Uterus (tissue), 4 donors: Measurements from ENCODE around the gene CCL2. TPM values are rescaled to one million over a fixed set of nuclear protein-coding genes. Genes with fewer than 3 reads are reported as not detected.

Experiments used
- DNase-seq, 2 donors: peaks; one replicate each; pipeline ENCODE4 v3.0.0-alpha.2; 2019 to 2020
- H3K27ac ChIP-seq, 2 donors: fragments of 200-600 bp; sonication (generic); 1 replicate in 1 of 2; 2 replicates in 1 of 2; pipeline ENCODE4 v1.5.1; 2016 to 2018
- H3K27me3 ChIP-seq, 2 donors: fragments of 200-600 bp; sonication (generic); one replicate each; pipeline ENCODE4 v1.5.1; 2018 to 2019; ENCODE audit warnings: control low read depth in 1 of 2
- H3K36me3 ChIP-seq, 2 donors: fragments of 200-600 bp; sonication (generic); one replicate each; pipeline ENCODE4 v1.5.1; 2019; ENCODE audit warnings: control low read depth in 1 of 2
- H3K4me1 ChIP-seq, 2 donors: fragments of 200-600 bp; sonication (generic); one replicate each; pipeline ENCODE4 v1.5.1; 2018 to 2019; ENCODE audit warnings: control low read depth in 1 of 2
- H3K4me3 ChIP-seq, 2 donors: fragments of 200-600 bp; sonication (generic); 1 replicate in 1 of 2; 2 replicates in 1 of 2; pipeline ENCODE4 v1.5.1; 2018 to 2019; ENCODE audit warnings: mild to moderate bottlenecking in 1 of 2
- H3K9me3 ChIP-seq, 2 donors: fragments of 200-600 bp; sonication (generic); one replicate each; pipeline ENCODE4 v1.5.1; 2019; ENCODE audit warnings: control low read depth in 1 of 2
- CTCF ChIP-seq, 4 experiments: fragments of 200-600 bp in 2 of 4; fragments of 450-650 bp in 2 of 4; sonication (generic) in 2 of 4; IDR thresholded peaks; one replicate each; pipeline ENCODE4 v1.5.1; 2016 to 2019; ENCODE audit warnings: antibody characterized with exemption in 4 of 4, mild to moderate bottlenecking in 2 of 4, moderate library complexity in 1 of 4
- POLR2A ChIP-seq, 2 donors: fragments of 450-650 bp; IDR thresholded peaks; one replicate each; pipeline ENCODE4 v1.6.1; 2016; ENCODE audit warnings: antibody characterized with exemption in 2 of 2, mild to moderate bottlenecking in 1 of 2, moderate library complexity in 1 of 2
- intact Hi-C: fragments of 100-400 bp; cut with DNase I; formaldehyde crosslinking; loops from one replicate; pipeline ENCODE4 v1.15.1; 2023; ENCODE audit warnings: low total_unique reads
- total RNA-seq, 4 donors: library from RNA; depleted of rRNA in 3 of 4; stranded (reverse); fragments of >200 nt in 3 of 4; gene quantifications; one replicate each; pipeline versions ENCODE4 v1.1.0 to v1.2.4, GENCODE V29; 2014 to 2023
- donor health status: DM: yes; HTN: yes; CAD: no.

The CCL2 gene
- total RNA-seq, 4 donors from 2014 or later, result 0.77 to 30.3 (median 8.9) TPM

GRCh38 chr17:34305606-34306005, 50.5 kb downstream of the CCL2 start:
- no peaks in the 10 kb centered on the region for H3K4me1 ChIP-seq
- intact Hi-C loops, result no loop called here
- TF ChIP-seq CTCF (IDR thresholded peaks at IDR 0.05) (no peak), POLR2A (IDR thresholded peaks at IDR 0.05) (no peak)

GRCh38 chr17:34306466-34306865, 51.4 kb downstream of the CCL2 start:
- H3K27me3 ChIP-seq, result no peaks in the 10 kb centered on the region
- DNase-seq, result no peak
- no peaks in the 10 kb centered on the region for H3K9me3 ChIP-seq
- H3K36me3 ChIP-seq, result no peaks in the 10 kb centered on the region
- TF ChIP-seq CTCF (IDR thresholded peaks at IDR 0.05) (peak; percentile 22 to 54 (median 28)), POLR2A (IDR thresholded peaks at IDR 0.05) (no peak)
- intact Hi-C loops, result no loop called here
- no peak overlapping the region for H3K4me3 ChIP-seq
- no peaks in the 10 kb centered on the region for H3K4me1 ChIP-seq
- no peak overlapping the region for H3K27ac ChIP-seq

More at GRCh38 chr17:34305606-34306005, 50.5 kb downstream of the CCL2 start:
- H3K27ac ChIP-seq, result no peak overlapping the region
- H3K4me3 ChIP-seq, result no peak overlapping the region
- H3K27me3 ChIP-seq, result no peaks in the 10 kb centered on the region
- DNase-seq, result no peak
- no peaks in the 10 kb centered on the region for H3K36me3 ChIP-seq
- no peaks in the 10 kb centered on the region for H3K9me3 ChIP-seq

Other genes with a start within 250 kb of the CCL2 start
- not detected for gene CCL7, start 14.9 kb downstream of the CCL2 start, total RNA-seq
- 1 to 10 TPM in 1 of 4 donors, not detected in 3; 4.9 TPM for gene CCL11, start 30.5 kb downstream of the CCL2 start, total RNA-seq
- gene CCL8, start 64.2 kb downstream of the CCL2 start, total RNA-seq, result under 1 TPM in 1 of 4 donors, not detected in 3; 0.70 TPM
- 1 to 10 TPM in 2 of 4 donors, not detected in 2; 3.0 to 4.1 TPM for gene CCL13, start 101.2 kb downstream of the CCL2 start, total RNA-seq
- not detected for gene CCL1, start 107.9 kb downstream of the CCL2 start, total RNA-seq